ENCODE data around the gene SCYL2.

GRCh38 chr12:100249941-100250340, 17.0 kb upstream of the SCYL2 start:
- TF ChIP-seq CTCF (IDR thresholded peaks at IDR 0.05) (no peak), POLR2A (IDR thresholded peaks at IDR 0.05) (no peak), EP300 (IDR thresholded peaks at IDR 0.05) (no peak)

All from ovary (tissue), 3 donors.